Panc1 (cell line): ENCODE measurements around the gene GPR15LG. TPM values are rescaled to one million over a fixed set of nuclear protein-coding genes. Genes with fewer than 3 reads are reported as not detected.

Source experiments
- ATAC-seq: fragments of 200-7000 bp; cut with Tn5 transposase; 2 replicates; pipeline ENCODE4 v1.9.1; 2020; ENCODE audit warnings: mild to moderate bottlenecking, moderate library complexity
- BruUV-seq: library from RNA; stranded (reverse); fragments of 400-500 nt; replicated peaks from 2 replicates; lab custom pipeline; 2021; lab: Mats Ljungman, UMichigan
- CTCF ChIA-PET: fragments of 300-600 bp; sonication (Branson Sonifier 250); formaldehyde crosslinking; loops from one replicate; lab custom pipeline; 2022; ENCODE audit warnings: antibody characterized with exemption; lab: Charles Lee
- POLR2A ChIA-PET: fragments of 300-600 bp; sonication (Branson Sonifier 250); formaldehyde crosslinking; loops from one replicate; lab custom pipeline; 2022; ENCODE audit warnings: antibody characterized with exemption; lab: Charles Lee
- DNase-seq: peaks from one replicate; pipeline ENCODE4 v3.0.0-alpha.2; 2010; ENCODE audit warnings: low read depth, low spot score
- H3K27ac ChIP-seq: 2 replicates; pipeline ENCODE4 v1.5.1; 2011; ENCODE audit warnings: mild to moderate bottlenecking, low read length, inconsistent platforms
- H3K27me3 ChIP-seq: fragments of 200-500 bp; sonication (Bioruptor generic); 2 replicates; pipeline ENCODE4 v1.6.0; 2014; ENCODE audit warnings: low read length, inconsistent platforms; ENCODE audit not compliant: control insufficient read depth, insufficient read depth
- H3K36me3 ChIP-seq: fragments of 200-500 bp; sonication (Bioruptor generic); 2 replicates; pipeline ENCODE4 v1.5.1; 2014; ENCODE audit warnings: inconsistent platforms, mild to moderate bottlenecking, low read length, moderate library complexity; ENCODE audit not compliant: control insufficient read depth, insufficient read depth
- H3K4me1 ChIP-seq: 2 replicates; pipeline ENCODE4 v1.5.1; 2011; ENCODE audit warnings: inconsistent platforms, mild to moderate bottlenecking, low read length, moderate library complexity; ENCODE audit not compliant: control insufficient read depth, insufficient read depth
- H3K4me3 ChIP-seq, 2 experiments: 2 replicates each; pipeline ENCODE4 v1.5.1; 2011 to 2012; ENCODE audit warnings: low read depth in 2 of 2, low read length in 2 of 2, mild to moderate bottlenecking in 2 of 2, inconsistent platforms in 1 of 2, moderate library complexity in 1 of 2
- H3K9me3 ChIP-seq: fragments of 200-500 bp; sonication (Bioruptor generic); 2 replicates; pipeline ENCODE4 v1.5.1; 2014; ENCODE audit warnings: low read depth, mild to moderate bottlenecking, inconsistent platforms, low read length, moderate library complexity; ENCODE audit not compliant: control insufficient read depth, insufficient read depth
- POLR2AphosphoS5 ChIP-seq: IDR thresholded peaks from 2 replicates; pipeline ENCODE4 v1.6.1; 2012; ENCODE audit warnings: mild to moderate bottlenecking, low read depth, low read length, moderate library complexity
- SIN3A ChIP-seq: IDR thresholded peaks from 2 replicates; pipeline ENCODE4 v1.6.1; 2012; ENCODE audit warnings: low read depth, mild to moderate bottlenecking, low read length, moderate library complexity, borderline replicate concordance; ENCODE audit not compliant: insufficient read depth
- TCF7L2 ChIP-seq: IDR thresholded peaks from 2 replicates; pipeline ENCODE4 v1.6.1; 2011; ENCODE audit warnings: mild to moderate bottlenecking, low read depth, low read length, inconsistent platforms
- in situ Hi-C: cut with HindIII; loops from 2 replicates; pipeline ENCODE4 v1.10.0; 2016; ENCODE audit warnings: low sequenced_read_pairs, low pct_unique_long_range_greater_than_20kb
- intact Hi-C: fragments of 100-400 bp; cut with micrococcal nuclease; formaldehyde crosslinking; loops from one replicate; pipeline ENCODE4 v1.10.0; 2022; ENCODE audit not compliant: unreplicated experiment
- total RNA-seq: library from RNA; stranded (reverse); gene quantifications from one replicate; pipeline ENCODE4 v1.2.1, GENCODE V29; 2021; ENCODE audit not compliant: unreplicated experiment
- TF ChIP-seq, protein P1 (sequence below), 2 experiments: IDR thresholded peaks; 2 replicates each; pipeline ENCODE4 v1.6.1; 2011 to 2012; ENCODE audit warnings: low read depth in 2 of 2, control low read depth in 1 of 2, low read length in 1 of 2, mild to moderate bottlenecking in 1 of 2, moderate library complexity in 1 of 2; ENCODE audit not compliant: insufficient read depth in 1 of 2
- TF ChIP-seq, protein P2 (sequence below): fragments of 450-650 bp; IDR thresholded peaks from 2 replicates; pipeline ENCODE4 v1.5.1; 2017; ENCODE audit warnings: mild to moderate bottlenecking

Gene GPR15LG
- total RNA-seq, 1 experiment from 2014 or later = 0.41 TPM

DNA sequence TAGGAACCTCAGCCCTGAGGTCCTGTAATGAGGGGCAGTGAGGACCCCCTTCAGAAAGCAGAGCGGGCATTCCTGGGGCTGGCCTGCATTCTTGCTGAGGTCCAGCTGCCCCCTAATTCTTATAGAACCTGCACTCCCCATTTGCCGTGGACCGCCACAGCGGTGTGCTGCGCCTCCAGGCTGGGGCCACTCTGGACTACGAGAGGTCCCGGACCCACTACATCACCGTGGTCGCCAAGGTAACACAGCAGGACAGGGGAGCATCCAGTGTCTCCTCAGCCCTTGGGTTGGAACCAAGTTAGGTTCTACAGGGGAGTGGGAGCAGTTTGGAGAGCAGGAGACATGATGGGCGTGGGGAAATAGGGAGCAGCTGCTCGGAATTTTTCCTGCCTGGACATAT is 28.1 kb downstream of the GPR15LG start:
- in situ Hi-C loops = no loop called here
- DNase-seq (no peak), ATAC-seq (no peak)
- CTCF ChIA-PET = no interaction called here
- no peaks in the 10 kb centered on the region for H3K36me3 ChIP-seq
- no peaks in the 10 kb centered on the region for H3K9me3 ChIP-seq
- POLR2A ChIA-PET = no interaction called here
- no TSS peak for BruUV-seq
- no peaks in the 10 kb centered on the region; the same call in 1 of the 2 replicates for H3K4me1 ChIP-seq
- peaks cover 19% of the 10 kb centered on the region for H3K27me3 ChIP-seq
- no peak overlapping the region for H3K4me3 ChIP-seq
- TF ChIP-seq, protein P1, sequence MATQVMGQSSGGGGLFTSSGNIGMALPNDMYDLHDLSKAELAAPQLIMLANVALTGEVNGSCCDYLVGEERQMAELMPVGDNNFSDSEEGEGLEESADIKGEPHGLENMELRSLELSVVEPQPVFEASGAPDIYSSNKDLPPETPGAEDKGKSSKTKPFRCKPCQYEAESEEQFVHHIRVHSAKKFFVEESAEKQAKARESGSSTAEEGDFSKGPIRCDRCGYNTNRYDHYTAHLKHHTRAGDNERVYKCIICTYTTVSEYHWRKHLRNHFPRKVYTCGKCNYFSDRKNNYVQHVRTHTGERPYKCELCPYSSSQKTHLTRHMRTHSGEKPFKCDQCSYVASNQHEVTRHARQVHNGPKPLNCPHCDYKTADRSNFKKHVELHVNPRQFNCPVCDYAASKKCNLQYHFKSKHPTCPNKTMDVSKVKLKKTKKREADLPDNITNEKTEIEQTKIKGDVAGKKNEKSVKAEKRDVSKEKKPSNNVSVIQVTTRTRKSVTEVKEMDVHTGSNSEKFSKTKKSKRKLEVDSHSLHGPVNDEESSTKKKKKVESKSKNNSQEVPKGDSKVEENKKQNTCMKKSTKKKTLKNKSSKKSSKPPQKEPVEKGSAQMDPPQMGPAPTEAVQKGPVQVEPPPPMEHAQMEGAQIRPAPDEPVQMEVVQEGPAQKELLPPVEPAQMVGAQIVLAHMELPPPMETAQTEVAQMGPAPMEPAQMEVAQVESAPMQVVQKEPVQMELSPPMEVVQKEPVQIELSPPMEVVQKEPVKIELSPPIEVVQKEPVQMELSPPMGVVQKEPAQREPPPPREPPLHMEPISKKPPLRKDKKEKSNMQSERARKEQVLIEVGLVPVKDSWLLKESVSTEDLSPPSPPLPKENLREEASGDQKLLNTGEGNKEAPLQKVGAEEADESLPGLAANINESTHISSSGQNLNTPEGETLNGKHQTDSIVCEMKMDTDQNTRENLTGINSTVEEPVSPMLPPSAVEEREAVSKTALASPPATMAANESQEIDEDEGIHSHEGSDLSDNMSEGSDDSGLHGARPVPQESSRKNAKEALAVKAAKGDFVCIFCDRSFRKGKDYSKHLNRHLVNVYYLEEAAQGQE (IDR thresholded peaks at IDR 0.05; ENCODE audit: insufficient read depth in 1 of 2, low read depth in 2 of 2, low read length in 1 of 2) = no peak
- TF ChIP-seq TCF7L2 (no peak), SIN3A (no peak), POLR2AphosphoS5 (no peak)
- TF ChIP-seq, protein P2, sequence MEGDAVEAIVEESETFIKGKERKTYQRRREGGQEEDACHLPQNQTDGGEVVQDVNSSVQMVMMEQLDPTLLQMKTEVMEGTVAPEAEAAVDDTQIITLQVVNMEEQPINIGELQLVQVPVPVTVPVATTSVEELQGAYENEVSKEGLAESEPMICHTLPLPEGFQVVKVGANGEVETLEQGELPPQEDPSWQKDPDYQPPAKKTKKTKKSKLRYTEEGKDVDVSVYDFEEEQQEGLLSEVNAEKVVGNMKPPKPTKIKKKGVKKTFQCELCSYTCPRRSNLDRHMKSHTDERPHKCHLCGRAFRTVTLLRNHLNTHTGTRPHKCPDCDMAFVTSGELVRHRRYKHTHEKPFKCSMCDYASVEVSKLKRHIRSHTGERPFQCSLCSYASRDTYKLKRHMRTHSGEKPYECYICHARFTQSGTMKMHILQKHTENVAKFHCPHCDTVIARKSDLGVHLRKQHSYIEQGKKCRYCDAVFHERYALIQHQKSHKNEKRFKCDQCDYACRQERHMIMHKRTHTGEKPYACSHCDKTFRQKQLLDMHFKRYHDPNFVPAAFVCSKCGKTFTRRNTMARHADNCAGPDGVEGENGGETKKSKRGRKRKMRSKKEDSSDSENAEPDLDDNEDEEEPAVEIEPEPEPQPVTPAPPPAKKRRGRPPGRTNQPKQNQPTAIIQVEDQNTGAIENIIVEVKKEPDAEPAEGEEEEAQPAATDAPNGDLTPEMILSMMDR = no peak
- H3K27ac ChIP-seq = no peak overlapping the region
- intact Hi-C loops = no loop called here

DNA sequence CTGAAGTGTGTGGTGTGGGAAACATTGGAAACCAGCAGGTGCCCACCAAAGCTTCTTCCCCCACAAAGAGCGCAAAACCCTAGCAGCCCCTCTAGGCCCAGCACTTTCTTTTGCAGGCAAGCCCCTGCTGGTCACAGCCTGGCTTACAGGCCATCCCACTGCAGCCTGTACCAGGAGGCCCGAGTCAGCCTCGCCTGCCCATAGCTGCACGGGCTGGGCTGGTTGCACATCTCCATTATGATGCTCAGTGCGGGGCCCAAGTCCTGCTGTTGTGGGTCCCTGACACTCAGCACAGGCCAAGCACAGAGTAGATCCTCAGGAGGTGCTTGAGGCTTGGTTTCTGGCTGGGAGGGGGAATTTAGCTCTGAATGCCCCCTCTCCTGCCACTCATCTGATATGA is 28.7 kb downstream of the GPR15LG start:
- CTCF ChIA-PET = interaction anchor here (0.6 to 1.2 kb wide), 2 partner anchors 36 to 54 kb away, joined by 3 to 4 read pairs; no protein-coding TSS in a partner anchor
- in situ Hi-C loops (no loop called here), intact Hi-C loops (no loop called here)
- H3K27me3 ChIP-seq = peaks cover 18% of the 10 kb centered on the region
- BruUV-seq = no TSS peak
- no peaks in the 10 kb centered on the region for H3K9me3 ChIP-seq
- no peaks in the 10 kb centered on the region for H3K36me3 ChIP-seq
- no peak overlapping the region for H3K4me3 ChIP-seq
- no peaks in the 10 kb centered on the region for H3K4me1 ChIP-seq
- POLR2A ChIA-PET = no interaction called here
- TF ChIP-seq, protein P2 = no peak
- no peak for TF ChIP-seq TCF7L2
- TF ChIP-seq POLR2AphosphoS5 = no peak
- no peak for TF ChIP-seq SIN3A
- TF ChIP-seq, protein P1 (IDR thresholded peaks at IDR 0.05; ENCODE audit: insufficient read depth in 1 of 2, low read depth in 2 of 2, low read length in 1 of 2) = no peak
- DNase-seq (no peak), ATAC-seq (0 out of 2 replicates have a peak, but pooled peaks have one; percentile 26)
- no peak overlapping the region for H3K27ac ChIP-seq
